Endothelial cell of umbilical vein (primary cell): ENCODE data around the gene TAF13.

Experiments used
- EZH2 ChIP-seq: IDR thresholded peaks from 2 replicates; pipeline ENCODE4 v1.6.1; 2012; ENCODE audit warnings: borderline replicate concordance, low read depth, mild to moderate bottlenecking, moderate library complexity, low read length, inconsistent platforms; ENCODE audit not compliant: severe bottlenecking
- MYC ChIP-seq: IDR thresholded peaks from one replicate; pipeline ENCODE4 v1.6.1; 2011; ENCODE audit warnings: mild to moderate bottlenecking, low read depth, low read length
- POLR2A ChIP-seq: IDR thresholded peaks from 2 replicates; pipeline ENCODE4 v1.6.1; 2012; ENCODE audit warnings: low read depth, mild to moderate bottlenecking, control low read depth, low read length
- POLR2AphosphoS5 ChIP-seq: IDR thresholded peaks from 2 replicates; pipeline ENCODE4 v1.6.1; 2012; ENCODE audit warnings: low read depth, mild to moderate bottlenecking, control low read depth, low read length, moderate library complexity; ENCODE audit not compliant: insufficient read depth
- TF ChIP-seq, protein P1 (sequence below), 2 donors: IDR thresholded peaks; 1 replicate in 1 of 2; 2 replicates in 1 of 2; pipeline ENCODE4 v1.5.1; 2011; ENCODE audit warnings: low read length in 2 of 2, mild to moderate bottlenecking in 2 of 2, moderate library complexity in 2 of 2, control low read depth in 1 of 2, inconsistent platforms in 1 of 2, low read depth in 1 of 2; ENCODE audit not compliant: insufficient read depth in 1 of 2; ENCODE audit errors: extremely low read depth in 1 of 2

- TF ChIP-seq EZH2 (no peak), POLR2AphosphoS5 (no peak), MYC (no peak), POLR2A (no peak)
- TF ChIP-seq, protein P1, sequence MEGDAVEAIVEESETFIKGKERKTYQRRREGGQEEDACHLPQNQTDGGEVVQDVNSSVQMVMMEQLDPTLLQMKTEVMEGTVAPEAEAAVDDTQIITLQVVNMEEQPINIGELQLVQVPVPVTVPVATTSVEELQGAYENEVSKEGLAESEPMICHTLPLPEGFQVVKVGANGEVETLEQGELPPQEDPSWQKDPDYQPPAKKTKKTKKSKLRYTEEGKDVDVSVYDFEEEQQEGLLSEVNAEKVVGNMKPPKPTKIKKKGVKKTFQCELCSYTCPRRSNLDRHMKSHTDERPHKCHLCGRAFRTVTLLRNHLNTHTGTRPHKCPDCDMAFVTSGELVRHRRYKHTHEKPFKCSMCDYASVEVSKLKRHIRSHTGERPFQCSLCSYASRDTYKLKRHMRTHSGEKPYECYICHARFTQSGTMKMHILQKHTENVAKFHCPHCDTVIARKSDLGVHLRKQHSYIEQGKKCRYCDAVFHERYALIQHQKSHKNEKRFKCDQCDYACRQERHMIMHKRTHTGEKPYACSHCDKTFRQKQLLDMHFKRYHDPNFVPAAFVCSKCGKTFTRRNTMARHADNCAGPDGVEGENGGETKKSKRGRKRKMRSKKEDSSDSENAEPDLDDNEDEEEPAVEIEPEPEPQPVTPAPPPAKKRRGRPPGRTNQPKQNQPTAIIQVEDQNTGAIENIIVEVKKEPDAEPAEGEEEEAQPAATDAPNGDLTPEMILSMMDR (IDR thresholded peaks at IDR 0.05; ENCODE audit: extremely low read depth in 1 of 2, insufficient read depth in 1 of 2, low read depth in 1 of 2, low read length in 2 of 2), result no peak
Observed at GRCh38 chr1:109091078-109091838, 15.5 kb upstream of the TAF13 start.
